Measurements from ENCODE around the gene CACNA1I. TPM values are rescaled to one million over a fixed set of nuclear protein-coding genes. Genes with fewer than 3 reads are reported as not detected.

Gene CACNA1I
- total and polyA plus RNA-seq, 2 of the 8 experiments (the other 6 are each of a cell fraction or from before 2014, with no cell fraction given): 0.77 to 1.2 TPM

GRCh38 chr22:39530116-39530515 lies 40.4 kb upstream of the CACNA1I start (continued):
- TF ChIP-seq, protein P1, sequence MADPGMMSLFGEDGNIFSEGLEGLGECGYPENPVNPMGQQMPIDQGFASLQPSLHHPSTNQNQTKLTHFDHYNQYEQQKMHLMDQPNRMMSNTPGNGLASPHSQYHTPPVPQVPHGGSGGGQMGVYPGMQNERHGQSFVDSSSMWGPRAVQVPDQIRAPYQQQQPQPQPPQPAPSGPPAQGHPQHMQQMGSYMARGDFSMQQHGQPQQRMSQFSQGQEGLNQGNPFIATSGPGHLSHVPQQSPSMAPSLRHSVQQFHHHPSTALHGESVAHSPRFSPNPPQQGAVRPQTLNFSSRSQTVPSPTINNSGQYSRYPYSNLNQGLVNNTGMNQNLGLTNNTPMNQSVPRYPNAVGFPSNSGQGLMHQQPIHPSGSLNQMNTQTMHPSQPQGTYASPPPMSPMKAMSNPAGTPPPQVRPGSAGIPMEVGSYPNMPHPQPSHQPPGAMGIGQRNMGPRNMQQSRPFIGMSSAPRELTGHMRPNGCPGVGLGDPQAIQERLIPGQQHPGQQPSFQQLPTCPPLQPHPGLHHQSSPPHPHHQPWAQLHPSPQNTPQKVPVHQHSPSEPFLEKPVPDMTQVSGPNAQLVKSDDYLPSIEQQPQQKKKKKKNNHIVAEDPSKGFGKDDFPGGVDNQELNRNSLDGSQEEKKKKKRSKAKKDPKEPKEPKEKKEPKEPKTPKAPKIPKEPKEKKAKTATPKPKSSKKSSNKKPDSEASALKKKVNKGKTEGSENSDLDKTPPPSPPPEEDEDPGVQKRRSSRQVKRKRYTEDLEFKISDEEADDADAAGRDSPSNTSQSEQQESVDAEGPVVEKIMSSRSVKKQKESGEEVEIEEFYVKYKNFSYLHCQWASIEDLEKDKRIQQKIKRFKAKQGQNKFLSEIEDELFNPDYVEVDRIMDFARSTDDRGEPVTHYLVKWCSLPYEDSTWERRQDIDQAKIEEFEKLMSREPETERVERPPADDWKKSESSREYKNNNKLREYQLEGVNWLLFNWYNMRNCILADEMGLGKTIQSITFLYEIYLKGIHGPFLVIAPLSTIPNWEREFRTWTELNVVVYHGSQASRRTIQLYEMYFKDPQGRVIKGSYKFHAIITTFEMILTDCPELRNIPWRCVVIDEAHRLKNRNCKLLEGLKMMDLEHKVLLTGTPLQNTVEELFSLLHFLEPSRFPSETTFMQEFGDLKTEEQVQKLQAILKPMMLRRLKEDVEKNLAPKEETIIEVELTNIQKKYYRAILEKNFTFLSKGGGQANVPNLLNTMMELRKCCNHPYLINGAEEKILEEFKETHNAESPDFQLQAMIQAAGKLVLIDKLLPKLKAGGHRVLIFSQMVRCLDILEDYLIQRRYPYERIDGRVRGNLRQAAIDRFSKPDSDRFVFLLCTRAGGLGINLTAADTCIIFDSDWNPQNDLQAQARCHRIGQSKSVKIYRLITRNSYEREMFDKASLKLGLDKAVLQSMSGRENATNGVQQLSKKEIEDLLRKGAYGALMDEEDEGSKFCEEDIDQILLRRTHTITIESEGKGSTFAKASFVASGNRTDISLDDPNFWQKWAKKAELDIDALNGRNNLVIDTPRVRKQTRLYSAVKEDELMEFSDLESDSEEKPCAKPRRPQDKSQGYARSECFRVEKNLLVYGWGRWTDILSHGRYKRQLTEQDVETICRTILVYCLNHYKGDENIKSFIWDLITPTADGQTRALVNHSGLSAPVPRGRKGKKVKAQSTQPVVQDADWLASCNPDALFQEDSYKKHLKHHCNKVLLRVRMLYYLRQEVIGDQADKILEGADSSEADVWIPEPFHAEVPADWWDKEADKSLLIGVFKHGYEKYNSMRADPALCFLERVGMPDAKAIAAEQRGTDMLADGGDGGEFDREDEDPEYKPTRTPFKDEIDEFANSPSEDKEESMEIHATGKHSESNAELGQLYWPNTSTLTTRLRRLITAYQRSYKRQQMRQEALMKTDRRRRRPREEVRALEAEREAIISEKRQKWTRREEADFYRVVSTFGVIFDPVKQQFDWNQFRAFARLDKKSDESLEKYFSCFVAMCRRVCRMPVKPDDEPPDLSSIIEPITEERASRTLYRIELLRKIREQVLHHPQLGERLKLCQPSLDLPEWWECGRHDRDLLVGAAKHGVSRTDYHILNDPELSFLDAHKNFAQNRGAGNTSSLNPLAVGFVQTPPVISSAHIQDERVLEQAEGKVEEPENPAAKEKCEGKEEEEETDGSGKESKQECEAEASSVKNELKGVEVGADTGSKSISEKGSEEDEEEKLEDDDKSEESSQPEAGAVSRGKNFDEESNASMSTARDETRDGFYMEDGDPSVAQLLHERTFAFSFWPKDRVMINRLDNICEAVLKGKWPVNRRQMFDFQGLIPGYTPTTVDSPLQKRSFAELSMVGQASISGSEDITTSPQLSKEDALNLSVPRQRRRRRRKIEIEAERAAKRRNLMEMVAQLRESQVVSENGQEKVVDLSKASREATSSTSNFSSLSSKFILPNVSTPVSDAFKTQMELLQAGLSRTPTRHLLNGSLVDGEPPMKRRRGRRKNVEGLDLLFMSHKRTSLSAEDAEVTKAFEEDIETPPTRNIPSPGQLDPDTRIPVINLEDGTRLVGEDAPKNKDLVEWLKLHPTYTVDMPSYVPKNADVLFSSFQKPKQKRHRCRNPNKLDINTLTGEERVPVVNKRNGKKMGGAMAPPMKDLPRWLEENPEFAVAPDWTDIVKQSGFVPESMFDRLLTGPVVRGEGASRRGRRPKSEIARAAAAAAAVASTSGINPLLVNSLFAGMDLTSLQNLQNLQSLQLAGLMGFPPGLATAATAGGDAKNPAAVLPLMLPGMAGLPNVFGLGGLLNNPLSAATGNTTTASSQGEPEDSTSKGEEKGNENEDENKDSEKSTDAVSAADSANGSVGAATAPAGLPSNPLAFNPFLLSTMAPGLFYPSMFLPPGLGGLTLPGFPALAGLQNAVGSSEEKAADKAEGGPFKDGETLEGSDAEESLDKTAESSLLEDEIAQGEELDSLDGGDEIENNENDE (IDR thresholded peaks at IDR 0.05; ENCODE audit: insufficient replicate concordance, low read length): no peak
- TF ChIP-seq POLR2A (IDR thresholded peaks at IDR 0.05; ENCODE audit: control extremely low read depth in 1 of 2, low read depth in 2 of 2, low read length in 2 of 2) (no peak), JUN (IDR thresholded peaks at IDR 0.05; ENCODE audit: low read depth, low read length) (no peak), CBX5 (IDR thresholded peaks at IDR 0.05; ENCODE audit: low read depth, low read length) (no peak), TBP (IDR thresholded peaks at IDR 0.05; ENCODE audit: low read depth, low read length) (no peak), KDM5A (IDR thresholded peaks at IDR 0.05; ENCODE audit: low read length) (no peak), RBBP5 (IDR thresholded peaks at IDR 0.05; ENCODE audit: borderline replicate concordance, low read depth, low read length) (no peak)
